ENCODE measurements around the gene F2RL1.

GRCh38 chr5:76855961-76856360 lies 37.1 kb downstream of the F2RL1 start:
- no peak for TF ChIP-seq CTCF (IDR thresholded peaks at IDR 0.05)
- TF ChIP-seq POLR2A (IDR thresholded peaks at IDR 0.05): no peak
